ENCODE measurements around the gene IKZF2.

DNA sequence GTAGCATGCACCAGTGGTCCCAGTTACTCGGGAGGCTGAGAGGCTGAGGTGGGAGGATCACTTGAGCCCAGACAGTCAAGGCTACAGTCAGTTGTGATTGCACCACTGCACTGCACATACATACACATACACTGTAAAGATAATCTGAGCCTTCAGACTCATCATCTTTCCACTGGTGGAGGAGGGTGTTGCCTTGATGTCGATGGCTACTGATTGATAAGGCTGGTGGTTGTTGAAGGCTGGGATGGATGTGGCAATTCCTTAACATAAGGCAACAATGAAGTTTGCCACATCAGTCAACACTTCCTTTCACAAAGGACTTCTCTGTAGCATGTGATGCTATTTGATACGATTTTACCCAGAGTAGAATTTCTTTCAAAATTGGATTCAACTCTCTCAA, 118.8 kb downstream of the IKZF2 start:
- TF ChIP-seq FOXM1 (IDR thresholded peaks at IDR 0.05; ENCODE audit: borderline replicate concordance) (no peak), SP1 (IDR thresholded peaks at IDR 0.05) (no peak), SUZ12 (IDR thresholded peaks at IDR 0.05) (no peak), FOXA1 (IDR thresholded peaks at IDR 0.05) (no peak), NFRKB (IDR thresholded peaks at IDR 0.05) (no peak), HDGF (IDR thresholded peaks at IDR 0.05; ENCODE audit: borderline replicate concordance) (no peak), TARDBP (IDR thresholded peaks at IDR 0.05) (no peak), ELF4 (IDR thresholded peaks at IDR 0.05) (no peak), ARNT (IDR thresholded peaks at IDR 0.05) (no peak), LEF1 (IDR thresholded peaks at IDR 0.05; ENCODE audit: borderline replicate concordance) (no peak), L3MBTL2 (conservative IDR thresholded peaks at IDR 0.05) (no peak), CTBP1 (IDR thresholded peaks at IDR 0.05; ENCODE audit: borderline replicate concordance) (no peak), ZNF384 (IDR thresholded peaks at IDR 0.05) (no peak)
- TF ChIP-seq, protein P1, sequence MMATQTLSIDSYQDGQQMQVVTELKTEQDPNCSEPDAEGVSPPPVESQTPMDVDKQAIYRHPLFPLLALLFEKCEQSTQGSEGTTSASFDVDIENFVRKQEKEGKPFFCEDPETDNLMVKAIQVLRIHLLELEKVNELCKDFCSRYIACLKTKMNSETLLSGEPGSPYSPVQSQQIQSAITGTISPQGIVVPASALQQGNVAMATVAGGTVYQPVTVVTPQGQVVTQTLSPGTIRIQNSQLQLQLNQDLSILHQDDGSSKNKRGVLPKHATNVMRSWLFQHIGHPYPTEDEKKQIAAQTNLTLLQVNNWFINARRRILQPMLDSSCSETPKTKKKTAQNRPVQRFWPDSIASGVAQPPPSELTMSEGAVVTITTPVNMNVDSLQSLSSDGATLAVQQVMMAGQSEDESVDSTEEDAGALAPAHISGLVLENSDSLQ (IDR thresholded peaks at IDR 0.05): no peak

Measured in HEK293T (cell line).